Stimulated activated CD4-positive, alpha-beta T cell treated with anti-CD3 and anti-CD28 coated beads, Interleukin-2, amount 100 ng/mL, for 4 hours (primary cell): ENCODE measurements around the gene SH3YL1.

Experiments
- DNase-seq: peaks from one replicate; pipeline ENCODE4 v3.0.0-alpha.2; 2020; ENCODE audit warnings: low read depth

SH3YL1 gene

GRCh38 chr2:223971-224760 is 39.7 kb downstream of the SH3YL1 start:
- no peak for DNase-seq

DNA sequence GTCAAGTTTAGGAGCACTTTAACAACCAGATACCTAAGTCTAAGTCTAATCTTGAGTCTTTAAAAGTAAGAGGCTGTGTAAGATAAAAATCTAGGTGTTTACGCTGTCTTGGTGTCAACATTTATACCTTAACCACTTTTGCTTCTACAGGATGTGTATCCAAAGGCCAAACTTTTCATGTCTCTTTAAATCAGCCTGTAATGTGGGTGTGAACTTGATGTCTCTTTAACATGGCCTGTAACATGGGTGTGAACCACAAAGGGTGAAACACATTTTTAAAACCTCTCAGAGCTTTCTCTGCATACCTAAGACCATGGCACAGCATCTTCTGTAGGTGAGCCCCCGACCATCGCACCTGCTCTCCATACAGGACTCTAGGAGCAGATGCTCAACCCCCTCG is 40.4 kb downstream of the SH3YL1 start:
- no peak for DNase-seq

DNA sequence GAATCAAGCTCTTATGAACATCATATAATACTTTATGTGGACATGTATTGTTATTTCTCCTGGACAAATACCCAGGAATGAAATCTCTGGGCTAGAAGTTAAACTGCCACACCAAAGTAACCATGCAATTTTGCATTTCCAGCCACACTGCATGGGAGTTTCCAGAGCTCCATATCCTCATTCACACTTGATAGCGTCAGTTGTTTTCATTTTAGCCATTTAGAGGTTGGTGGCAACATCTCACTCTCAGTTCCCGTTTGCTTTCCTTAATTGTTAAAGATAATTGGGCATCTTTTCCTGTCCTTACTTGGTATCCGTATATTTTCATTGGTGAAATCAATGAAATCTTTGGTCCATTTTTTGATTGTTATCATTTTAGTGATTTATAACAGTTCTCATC is 47.8 kb downstream of the SH3YL1 start:
- no peak for DNase-seq

GRCh38 chr2:213932-214693 is 49.7 kb downstream of the SH3YL1 start:
- no peak for DNase-seq

- no peak for DNase-seq
Measured at GRCh38 chr2:211486-212184, 52.2 kb downstream of the SH3YL1 start.

DNA sequence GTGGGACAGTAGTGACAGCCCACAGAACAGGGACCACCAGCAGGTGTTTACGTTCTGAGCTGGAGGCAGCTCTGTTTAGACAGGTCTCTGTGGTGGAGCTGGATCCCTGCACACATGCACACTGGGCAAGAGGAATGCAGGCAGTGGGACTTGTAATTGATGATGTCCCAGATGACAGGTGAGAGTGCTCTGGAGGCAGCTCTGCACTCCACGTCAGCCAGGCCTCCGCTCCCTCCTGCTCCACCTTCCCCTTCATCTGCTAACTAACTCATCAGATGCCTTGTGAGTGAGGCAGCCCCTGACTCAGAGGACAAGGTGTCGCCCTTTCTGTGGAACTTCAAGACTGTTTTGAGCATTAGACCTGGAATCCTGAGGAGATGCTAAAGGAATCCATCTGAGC is 53.2 kb downstream of the SH3YL1 start:
- no peak for DNase-seq

DNA sequence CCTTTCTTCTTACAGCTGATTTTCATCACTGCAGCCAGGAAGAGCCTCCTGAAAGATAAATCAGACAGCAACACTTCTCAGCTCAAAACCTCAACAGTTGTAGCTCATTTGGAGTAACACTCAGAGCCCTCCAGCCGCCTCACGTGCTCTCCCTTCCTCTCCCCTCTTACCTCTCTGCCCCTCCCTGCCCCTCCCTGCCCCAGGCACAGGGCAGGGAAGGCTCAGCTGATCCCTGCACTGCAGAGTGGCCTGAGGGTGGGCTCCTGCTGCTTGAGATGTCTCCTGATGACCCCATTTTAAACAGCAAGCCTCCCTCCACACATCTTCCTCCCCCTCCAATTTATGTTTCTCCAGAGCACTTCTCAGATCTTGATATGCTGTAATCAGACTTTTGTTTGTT is 54.4 kb downstream of the SH3YL1 start:
- no peak for DNase-seq

- DNase-seq, result no peak
Measured at GRCh38 chr2:208335-208734, 55.5 kb downstream of the SH3YL1 start.

DNA sequence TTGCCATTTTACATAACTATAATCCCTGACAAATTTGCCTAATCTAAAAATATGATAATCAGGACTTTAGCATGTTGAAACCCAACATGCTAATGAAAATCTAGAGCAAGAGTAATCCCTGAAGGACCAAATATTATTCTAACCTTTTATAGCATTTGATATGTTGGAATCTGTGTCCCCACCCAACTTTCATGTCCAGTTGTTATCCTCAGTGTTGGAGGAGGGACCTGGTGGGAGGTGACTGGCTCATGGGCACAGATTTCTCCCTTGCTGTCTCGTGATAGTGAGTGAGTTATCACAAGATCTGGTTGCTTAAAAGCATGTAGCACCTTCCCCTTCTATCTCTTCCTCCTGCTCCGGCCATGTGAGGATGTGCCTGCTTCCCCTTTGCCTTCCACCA is 59.8 kb downstream of the SH3YL1 start:
- DNase-seq, result no peak

DNA sequence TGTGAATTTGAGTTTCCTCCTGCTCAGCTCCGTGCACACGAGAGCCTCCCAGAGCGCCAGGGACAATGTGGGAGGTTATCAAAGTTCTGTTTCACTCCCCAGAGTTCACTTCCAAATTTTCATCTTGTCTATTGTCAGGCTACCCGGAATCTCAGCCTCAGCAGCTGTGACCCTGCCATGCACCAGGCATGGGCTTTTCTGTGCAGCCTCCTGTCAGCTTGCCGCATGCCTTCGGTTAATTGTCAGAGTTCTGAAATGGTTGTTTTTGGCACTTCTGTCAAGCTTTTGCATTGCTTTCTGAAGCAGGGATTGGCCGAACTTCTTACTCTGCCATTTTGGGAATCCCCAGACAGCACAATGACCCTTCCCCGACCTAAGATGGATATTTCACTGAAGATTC is 60.4 kb downstream of the SH3YL1 start:
- DNase-seq, result no peak

- DNase-seq, result no peak
Measured at GRCh38 chr2:202945-203344, 60.9 kb downstream of the SH3YL1 start.

GRCh38 chr2:201648-202433 is 62.0 kb downstream of the SH3YL1 start:
- no peak for DNase-seq

- no peak for DNase-seq
Measured at GRCh38 chr2:199041-199966, 64.5 kb downstream of the SH3YL1 start.

- DNase-seq, result no peak
Measured at GRCh38 chr2:196406-196805, 67.4 kb downstream of the SH3YL1 start.

DNA sequence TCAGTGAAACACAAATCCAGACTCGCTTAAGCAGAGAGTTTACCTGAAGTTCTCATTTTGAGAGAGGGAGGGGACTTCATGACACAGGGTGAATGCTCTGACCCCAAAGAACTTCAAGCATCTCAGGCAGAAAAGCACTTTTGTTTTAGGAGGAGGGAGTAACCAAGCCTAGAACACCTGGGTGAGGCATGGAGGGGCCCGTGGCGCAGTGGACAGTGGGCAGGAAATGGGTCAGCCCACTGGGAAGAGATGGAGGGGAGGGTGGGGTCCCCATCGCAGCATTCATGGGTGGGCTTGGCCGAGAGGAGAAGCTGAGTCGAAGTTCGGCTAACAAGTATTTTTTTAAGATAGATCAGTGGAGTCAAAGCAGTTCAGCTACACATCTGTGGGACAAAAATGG is 67.9 kb downstream of the SH3YL1 start:
- DNase-seq, result no peak

DNA sequence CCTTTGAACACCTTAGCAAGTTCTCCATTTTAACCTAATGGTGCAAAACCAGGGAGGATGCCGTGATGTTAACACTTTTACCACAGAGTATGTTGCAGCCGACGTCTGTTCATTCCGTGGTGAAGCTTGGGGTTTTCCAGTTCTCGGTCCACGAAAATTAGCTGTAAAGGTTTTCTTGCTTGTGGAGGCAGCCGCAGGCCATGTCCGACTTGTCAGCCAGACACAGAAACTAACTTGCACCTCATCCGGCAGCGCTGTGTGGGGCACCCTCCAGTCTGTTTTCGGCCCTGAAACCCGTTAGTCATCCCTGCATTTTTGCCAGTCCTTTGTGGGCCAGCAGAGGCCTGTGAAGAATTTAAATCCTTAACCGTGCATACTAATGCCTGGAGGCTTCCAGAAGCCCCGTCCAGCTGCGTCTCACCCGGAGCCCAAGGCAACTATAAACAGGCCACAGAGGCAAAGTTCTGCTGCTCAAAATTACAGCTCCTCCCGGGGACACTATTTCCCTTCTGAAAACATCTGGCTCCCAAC is 70.6 kb downstream of the SH3YL1 start:
- DNase-seq, result no peak

DNA sequence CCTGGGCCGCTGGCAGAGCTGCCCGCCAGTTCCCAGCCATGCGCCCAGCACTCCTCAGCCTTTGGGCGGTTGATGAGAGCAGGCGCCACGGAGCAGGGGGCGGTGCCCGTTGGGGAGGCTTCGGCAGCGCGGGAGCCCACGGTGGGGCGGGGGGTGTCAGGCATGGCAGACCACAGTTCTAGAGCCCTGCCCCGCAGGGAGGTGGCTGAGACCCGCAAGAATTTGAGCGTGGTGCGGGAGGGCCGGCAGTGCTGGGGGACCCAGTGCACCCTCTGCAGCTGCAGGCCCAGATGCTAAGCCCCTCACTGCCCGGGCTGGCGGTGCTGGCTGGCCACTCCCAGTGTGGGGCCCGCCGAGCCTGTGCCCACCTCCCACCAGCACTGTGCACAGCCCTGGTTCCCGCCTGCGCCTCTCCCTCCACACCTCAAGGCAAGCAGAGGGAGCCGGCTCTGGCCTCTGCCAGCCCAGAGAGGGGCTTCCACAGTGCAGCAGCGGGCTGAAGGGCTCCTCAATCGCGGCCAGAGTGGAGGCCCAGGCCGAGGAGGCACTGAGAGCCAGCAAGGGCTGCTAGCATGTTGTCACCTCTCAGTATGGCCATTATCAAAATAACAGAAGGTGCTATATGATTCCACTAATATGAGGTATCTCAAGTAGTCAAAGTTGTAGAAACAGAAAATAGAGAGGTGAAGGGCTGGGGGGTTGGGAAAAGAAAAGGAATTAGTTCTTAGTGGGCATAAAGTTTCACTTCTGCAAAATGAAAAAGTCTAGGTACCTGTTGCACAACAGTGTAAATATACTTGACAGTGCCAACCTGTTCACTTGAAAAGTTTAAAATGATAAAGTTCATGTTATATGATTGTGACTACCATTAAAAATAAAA is 72.3 kb downstream of the SH3YL1 start:
- DNase-seq, result no peak

DNA sequence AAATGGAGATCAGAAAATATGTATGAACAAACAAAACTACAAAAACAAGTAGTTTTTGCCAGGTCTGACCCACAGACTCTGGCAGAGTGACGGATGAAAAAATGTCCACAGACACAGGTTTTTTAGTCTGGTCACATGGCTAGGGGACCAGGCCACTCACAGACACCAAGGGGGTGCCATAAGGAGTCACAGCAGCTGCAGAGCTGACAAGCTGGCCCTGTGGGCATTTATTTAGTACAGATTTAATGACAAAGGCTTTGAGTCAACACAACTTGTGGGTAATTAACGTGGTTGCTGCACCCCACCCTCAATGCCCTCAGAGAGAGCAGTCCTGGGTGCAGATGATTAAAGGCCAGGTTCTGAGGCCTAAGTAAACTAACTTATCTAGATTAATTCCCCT is 76.0 kb downstream of the SH3YL1 start:
- no peak for DNase-seq

DNA sequence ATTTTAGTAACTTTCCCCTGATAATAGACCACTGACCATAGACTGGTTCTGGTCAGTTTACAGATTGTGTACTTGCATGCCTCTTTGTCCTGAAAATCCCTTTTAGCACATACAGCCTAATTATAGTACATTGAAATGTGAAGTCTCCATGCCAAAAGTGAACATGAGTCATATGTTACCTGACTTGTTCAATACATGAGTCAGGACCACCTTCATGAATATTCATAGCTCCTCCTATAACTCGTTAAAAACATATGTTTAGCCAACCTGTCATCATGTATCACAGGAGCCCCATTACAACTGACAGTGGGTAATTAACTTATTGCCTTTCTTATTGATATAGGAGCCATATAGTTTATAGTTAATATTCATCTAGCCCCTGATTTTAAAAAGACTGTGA is 78.6 kb downstream of the SH3YL1 start:
- DNase-seq, result no peak

DNA sequence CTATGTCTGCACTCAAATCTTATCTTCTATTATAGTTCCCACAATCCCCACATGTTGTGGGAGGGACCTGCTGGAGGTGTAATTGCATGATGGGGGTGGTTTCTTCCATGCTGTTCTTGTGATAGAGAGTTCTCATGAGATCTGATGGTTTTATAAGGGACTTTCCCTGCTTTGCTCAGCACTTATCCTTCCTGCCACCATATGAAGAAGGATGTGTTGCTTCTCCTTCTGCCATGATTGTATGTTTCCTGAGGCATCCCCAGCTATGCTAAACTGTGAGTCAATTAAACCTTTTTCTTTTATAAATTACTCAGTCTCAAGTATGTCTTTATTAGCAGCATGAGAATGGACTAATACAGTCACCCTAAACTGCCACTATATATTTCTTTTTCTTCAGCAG is 79.1 kb downstream of the SH3YL1 start:
- no peak for DNase-seq
